HG03196 (cell line): ENCODE measurements around the gene BACH1.

ENCODE experiments used
- ATAC-seq: cut with Tn5 transposase; IDR thresholded peaks from one replicate; pipeline ENCODE4 v1.9.1; 2021; ENCODE audit not compliant: unreplicated experiment

Gene BACH1

DNA sequence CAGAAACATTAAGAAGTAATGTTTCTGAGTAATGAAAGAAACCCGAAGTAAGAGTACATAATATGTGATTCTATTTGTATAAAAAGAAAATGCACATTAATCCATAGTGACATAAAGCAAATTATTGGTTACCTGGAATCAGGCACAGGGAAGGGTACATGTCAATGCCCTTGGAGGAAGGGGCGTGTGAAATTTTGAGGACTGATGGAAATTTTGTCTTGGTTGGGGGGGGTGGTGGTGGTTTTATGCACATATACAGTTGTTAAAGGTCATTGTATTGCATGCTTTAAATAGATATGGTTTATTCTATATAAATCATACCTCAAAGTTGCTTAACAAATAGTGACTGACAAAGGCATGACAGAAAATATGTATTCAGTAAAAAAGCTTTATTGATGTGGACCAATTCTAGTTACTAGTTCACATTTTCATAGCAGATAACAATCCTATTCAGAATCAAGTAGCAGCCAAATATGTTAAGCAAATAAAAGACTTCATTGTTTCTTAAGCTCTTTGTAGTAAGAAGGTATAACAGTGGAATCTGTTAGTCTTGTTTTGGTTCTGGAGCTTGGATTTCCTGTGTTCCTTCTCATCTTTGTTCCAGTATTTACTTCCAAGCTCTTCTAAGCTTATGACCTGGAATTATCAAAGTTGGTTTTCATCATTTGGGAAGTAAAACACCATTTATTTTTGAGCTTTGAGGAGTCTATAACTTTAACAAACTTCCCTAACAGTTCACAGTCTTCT, 15.1 kb downstream of the BACH1 start:
- no peak for ATAC-seq

DNA sequence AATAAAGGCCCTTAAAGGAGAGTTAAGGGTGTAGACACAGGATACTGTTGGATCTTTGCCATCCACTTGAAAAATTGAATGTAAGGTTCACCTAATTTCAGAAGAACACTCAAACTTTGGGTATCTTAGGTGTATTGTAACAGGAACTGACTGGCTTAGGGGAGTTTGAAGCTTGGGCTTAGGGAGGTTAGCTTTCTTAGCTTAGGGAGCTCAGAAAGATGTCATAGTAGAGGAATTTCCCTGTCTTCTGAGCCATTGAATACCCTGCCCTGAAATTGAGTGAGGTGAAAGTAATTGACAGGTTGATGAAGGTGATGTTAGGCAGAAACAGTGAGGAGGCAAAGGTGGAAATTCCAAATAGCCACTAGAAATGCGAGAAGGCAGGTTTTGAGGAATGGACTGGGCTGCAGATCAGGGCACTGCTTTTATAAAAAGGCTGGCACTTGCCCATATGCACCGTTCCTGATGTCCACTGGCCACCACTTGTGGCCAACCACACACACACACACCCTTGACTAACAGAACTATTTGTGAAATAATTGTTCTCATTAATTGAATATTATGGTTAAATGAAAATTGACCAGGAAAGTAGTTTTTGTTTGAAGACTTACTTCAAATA, 16.5 kb downstream of the BACH1 start:
- no peak for ATAC-seq

DNA sequence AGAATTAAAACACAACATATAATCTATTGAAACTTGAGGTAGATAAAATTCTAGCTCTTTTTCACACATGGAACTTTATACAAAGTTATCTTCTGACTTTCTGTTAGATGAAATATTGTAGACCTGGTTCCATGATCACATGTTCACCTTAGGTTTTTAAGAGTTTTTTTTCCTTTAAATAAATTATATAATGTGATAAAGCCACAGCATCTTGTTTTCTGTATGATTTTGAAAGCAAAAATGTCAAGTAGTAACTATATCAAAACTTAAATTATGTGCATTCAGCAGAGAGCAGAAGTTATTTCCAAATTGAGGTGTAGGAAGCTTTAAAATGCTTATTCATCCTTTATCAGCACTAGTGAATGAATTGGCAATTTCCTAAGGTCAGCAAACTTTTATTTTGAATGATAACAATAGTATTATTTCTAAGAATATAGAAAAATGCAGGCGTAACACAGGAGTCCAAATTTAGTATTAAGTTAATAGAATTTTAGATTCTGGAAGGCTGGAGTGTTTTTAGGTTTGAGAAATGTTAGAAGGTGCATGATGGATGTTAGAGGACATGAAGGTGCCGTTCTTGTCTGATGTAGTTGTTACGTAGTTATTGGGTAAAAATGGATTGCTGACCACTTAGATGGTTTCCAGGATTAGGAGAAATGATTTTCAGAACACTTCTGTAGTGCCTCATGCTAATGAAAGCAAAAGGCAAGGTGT, 17.5 kb downstream of the BACH1 start:
- ATAC-seq = no peak

DNA sequence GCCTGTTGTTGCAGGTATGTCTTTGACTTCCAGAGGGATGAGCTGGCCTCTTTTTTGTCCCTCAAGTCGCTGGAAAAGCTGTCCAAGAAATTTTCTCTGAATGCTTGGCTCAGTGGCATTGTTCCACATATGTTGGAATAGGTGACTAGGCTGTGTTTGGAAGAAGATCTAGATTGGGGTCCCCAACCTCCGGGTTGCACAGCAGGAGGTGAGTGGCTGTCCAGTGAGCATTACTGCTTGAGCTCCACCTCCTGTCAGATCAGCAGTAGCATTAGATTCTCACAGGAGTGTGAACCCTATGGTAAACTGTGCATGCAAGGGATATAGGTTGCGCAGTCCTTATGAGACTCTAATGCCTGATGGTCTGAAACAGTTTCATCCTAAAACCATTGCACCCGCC, 18.1 kb downstream of the BACH1 start:
- no peak for ATAC-seq

DNA sequence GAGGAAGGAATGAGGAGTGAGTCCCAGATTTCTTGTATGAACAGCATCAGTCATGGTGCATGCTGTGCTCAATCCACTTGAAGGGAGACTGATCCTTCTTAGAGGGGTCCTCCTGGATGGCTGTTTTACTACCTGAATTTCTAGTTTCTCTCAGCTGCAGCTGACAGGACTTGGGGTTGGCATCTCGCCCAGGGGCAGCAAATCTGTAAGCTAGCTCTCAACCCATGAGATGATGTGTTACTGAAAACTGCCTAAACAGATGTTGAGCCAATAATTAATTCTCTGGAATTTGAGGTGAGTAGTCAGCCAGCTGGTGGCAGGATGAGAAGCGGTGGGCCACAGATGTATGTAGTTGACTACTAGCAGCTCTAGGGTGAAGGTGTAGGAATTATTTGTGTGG, 19.6 kb downstream of the BACH1 start:
- ATAC-seq = no peak

DNA sequence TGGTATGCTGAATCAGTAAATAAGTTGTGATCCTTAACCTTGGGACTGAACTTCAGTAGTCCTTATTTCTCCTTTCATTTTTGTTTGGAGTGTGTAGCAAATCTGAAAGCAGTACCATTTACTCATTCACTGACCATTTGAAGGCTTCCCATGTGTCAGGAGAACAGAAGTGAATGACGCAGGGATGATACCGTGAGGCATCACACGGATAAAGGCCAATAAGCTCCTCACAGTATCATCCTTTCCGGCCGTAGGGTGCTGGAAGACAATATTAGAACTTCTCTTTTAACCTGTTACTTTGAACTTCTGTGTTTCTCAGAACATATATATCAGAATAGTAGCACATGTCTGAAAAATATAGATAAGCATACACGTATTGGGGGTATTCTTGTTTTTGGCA, 21.3 kb downstream of the BACH1 start:
- ATAC-seq = no peak

DNA sequence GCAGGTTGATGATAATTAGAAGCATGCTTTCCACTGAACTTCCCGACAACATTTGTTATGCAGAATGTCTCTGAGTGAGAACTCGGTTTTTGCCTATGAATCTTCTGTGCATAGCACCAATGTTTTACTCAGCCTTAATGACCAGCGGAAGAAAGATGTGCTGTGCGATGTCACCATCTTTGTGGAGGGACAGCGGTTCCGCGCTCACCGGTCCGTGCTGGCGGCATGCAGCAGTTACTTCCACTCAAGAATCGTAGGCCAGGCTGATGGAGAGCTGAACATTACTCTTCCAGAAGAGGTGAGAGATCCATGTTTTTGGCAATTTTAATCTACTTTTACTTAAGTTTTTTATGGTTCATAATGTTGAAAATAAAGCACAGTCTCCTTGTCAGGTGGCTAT, 22.5 kb downstream of the BACH1 start:
- ATAC-seq = no peak

DNA sequence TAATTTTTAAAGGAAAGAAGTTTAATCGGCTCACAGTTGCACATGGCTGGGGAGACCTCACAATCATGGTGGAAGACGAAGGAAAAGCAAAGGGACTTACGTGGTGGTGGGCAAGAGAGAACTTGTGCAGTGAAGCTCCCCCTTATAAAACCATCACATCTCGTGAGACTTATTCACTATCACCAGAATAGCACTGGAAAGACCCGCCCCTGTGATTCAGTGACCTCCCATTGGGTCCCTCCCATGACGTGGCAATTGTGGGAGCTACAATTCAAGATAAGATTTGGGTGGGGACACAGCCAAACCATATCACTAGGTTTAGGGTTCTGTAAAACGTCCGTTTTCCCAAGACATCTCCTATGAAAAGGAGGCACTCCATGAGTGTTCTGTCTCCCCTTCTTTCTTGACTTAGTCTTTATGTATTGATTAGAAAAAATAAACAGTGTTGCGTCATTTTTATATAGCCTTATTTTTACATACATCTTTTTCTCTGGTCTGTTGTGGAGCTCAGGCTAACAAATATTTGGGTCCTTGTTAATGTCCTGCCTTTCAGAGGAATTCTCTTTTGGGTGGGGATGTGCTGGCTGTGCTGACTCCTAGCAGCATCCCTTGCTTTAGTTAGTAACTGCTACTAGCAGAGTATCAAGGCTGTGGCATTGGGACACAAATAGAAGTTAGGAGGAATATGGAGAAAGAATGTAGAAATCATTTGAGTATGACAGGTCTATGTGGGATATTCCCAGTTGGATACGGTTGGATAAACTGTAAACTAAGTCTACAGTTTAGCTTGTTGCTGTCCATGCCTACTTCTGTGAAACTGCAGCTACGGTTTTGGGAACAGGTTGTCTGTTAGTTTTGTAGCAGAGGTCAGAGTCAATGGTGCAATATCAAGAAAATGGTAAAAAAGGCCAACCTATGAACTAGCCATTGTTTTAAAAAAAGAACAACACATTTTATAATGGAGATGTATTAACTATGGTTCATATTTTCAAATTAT, 23.5 kb downstream of the BACH1 start:
- no peak for ATAC-seq

DNA sequence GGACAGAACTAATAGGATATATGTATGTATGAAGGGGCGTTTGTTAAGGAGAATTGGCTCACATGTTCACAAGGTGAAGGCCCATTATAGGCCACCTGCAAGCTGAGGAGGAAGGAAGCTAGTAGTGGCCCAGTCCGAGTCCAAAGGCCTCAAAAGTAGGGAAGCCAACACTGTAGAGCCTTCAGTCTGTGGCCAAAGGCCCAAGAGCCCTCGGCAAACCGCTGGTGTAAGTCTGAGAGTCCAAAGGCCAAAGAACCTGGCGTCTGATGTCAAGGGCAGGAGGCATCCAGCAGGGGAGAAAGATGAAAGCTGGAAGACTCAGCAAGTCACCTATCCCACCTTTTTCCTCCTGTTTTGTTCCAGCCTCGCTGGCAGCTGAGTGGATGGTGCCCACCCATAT, 24.5 kb downstream of the BACH1 start:
- ATAC-seq = no peak

DNA sequence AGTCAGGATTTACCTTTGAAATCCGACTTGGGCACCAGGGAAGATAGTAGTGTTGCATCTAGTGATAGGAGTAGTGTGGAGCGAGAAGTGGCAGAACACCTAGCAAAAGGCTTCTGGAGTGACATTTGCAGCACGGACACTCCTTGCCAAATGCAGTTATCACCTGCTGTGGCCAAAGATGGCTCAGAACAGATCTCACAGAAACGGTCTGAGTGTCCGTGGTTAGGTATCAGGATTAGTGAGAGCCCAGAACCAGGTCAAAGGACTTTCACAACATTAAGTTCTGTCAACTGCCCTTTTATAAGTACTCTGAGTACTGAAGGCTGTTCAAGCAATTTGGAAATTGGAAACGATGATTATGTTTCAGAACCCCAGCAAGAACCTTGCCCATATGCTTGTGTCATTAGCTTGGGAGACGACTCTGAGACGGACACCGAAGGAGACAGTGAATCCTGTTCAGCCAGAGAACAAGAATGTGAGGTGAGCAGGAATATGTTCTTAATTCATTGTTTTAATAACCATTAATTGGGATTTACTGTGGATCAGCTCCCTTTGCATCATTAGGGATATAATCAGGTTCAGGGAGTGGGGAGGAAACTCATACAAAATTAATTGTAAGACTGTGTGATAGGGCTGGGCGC, 28.3 kb downstream of the BACH1 start:
- no peak for ATAC-seq

DNA sequence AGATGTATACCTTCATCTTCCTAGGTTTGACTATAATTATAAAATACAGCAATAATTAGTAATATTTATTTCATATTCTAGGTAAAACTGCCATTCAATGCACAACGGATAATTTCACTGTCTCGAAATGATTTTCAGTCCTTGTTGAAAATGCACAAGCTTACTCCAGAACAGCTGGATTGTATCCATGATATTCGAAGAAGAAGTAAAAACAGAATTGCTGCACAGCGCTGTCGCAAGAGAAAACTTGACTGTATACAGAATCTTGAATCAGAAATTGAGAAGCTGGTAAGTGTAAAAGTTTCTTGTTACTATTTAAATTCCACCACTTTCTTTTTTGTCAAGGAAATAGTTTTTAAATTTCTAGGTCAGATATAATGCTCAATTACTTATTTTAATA, 30.7 kb downstream of the BACH1 start:
- ATAC-seq = no peak

DNA sequence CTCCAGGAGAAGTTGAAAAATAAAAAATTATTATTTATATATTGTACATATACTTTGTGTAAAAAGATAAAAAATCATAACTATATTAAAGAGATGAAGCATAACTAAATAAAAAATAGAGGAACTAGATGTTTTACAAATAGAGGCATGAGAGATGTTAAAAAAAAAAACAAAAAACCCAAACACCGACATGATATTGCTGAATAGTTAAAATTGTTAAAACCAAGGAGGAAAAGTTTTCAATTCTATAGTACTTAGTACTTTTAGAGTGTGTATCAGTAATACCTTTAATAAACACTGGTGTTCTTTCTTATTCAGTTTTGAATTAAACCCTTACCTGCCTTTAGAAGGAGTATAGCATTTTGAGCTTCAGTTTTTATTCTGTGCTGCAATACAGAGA, 32.1 kb downstream of the BACH1 start:
- no peak for ATAC-seq

DNA sequence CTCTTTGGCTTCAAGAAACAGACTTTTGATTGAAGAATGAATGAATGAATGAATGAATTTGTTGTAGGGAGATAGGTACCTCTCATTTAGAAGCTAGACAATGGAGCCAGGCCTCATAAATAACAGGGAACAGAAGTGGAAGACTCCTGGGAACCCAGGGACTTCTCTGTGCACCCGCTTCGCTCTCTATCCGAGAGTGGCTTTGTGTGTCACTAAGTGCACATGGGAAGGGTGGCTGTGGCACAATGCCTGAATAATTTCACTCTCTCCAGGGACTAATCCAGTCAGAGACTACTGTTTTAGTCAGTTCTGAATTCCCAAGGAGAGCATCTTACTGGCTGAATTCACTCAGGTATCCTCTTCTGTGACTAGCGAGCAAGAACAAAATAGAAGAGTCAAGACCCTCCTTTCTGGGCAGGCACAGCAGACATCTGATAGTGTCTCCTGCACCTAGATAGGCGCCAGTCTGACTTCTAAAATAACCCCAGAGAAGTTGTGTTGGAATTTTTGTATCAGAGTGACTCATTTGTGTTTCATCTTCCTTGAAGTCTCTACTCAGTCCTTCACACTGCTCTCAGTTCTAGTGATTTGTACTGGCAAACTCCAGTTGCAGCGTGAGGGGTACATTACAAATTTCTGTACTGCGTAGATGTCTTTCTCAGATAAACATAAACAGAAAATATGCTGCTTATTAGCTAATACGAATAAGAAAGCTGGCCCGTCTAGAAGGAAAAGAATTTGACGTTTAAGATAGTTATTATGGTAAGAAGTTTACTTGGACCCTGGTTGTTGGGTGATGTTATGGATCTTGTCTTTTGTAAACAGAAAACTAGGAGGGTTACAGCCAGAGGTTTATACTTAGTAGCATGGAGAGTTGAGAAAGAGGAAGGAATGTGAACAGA, 34.0 kb downstream of the BACH1 start:
- no peak for ATAC-seq

DNA sequence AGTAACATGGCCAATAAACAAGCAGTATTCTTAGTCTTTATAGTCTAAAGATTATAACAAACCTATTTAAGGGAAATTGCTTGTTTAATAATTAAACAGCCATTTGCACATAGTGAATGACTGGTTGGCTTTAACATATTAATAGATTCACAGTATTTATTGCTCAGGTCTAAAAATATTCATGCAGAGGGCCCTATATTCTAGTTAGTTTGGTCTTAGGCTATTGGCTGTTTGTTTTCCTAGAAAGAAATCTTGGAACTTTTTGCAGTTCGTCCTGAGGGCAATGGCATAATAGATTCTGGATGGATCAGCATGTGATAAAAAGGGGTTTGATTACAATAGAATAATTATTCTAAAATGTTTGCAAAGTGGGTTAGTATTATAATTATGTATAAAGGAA, 34.7 kb downstream of the BACH1 start:
- ATAC-seq = no peak

DNA sequence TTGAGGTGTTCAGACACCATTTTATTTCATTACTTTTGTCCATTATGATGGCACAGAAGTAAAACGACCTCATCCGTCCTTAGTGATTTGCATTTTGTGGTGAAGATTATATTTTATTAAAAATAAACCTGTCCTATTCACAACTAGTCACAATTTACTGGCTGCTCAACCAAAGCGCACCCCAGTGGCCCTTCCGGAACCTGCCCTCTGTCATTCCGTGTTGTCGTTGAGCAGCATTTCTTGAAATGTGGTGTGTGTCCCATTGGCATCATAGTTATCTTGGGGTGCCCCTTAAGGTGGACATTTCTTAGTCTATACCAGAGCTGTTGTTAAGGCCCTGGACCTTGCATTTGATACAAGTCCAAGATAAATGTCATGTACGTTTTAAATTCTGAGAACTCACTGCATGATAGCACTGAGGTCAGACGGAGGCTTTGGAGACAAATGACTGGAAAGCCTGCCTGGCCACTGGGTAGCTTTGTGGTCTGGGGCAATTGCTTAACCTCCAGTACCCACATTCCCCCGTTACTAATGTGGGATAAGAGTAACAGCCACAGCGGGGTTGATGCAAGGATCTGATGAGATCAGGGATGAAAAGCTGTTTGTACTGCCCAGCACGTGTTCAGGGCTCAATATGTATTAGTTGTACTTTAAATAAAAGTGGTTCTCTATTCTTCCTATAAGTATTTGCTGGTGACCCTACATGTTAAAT, 36.2 kb downstream of the BACH1 start:
- ATAC-seq = no peak

DNA sequence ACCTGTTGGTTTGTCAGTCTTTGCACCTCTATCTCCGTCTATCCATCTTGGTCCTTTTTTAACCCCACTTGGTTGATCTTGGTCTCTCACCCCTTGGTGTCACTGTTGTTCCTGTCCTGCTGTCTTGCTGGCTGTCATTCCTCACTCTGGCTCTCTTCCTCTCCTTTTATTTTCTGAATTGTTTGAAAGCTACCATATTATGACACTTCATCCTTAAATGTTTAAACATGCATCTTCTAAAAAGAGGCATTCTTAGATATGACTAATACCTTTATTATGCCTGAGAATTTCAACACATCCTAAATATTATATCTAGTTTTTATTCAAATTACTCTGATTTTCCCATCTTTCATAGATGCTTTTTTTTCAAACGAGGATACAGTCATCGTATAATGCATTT, 37.0 kb downstream of the BACH1 start:
- no peak for ATAC-seq

DNA sequence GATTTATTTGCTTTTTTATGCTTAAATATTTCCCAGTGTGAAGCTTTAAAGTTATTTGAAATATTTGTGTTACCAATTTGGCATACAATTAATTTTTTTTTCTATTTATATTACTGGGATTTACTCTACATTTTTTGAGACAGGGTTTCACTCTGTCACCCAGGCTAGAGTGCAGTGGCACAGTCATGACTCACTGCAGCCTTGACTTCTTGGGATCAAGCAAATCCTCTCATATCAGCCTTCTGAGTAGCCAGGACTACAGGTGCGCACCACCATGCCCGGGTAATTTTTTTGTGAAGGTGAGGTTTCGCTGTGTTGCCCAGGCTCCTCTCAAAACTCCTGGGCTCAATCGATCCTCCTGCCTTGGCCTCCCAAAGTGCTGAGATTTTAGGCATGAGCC, 39.5 kb downstream of the BACH1 start:
- no peak for ATAC-seq

DNA sequence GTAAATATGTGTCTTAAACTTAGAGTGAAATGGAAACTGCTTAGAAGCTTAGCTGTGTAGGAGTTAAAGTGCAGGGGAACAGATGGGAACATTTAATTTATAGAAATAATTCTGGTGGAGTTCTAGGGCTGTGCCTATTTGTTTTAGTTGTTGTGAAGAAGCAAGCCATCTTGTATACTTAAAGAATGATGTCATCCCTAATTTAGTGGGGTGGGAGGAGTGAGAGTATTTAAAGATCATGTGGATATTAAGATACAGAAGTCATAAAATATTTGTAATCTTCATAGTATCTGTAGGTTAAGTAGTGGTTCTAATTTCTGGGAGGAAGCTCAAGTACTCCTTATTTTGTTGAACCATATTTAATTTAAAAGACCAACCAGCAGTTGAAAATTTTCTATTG, 41.5 kb downstream of the BACH1 start:
- no peak for ATAC-seq

DNA sequence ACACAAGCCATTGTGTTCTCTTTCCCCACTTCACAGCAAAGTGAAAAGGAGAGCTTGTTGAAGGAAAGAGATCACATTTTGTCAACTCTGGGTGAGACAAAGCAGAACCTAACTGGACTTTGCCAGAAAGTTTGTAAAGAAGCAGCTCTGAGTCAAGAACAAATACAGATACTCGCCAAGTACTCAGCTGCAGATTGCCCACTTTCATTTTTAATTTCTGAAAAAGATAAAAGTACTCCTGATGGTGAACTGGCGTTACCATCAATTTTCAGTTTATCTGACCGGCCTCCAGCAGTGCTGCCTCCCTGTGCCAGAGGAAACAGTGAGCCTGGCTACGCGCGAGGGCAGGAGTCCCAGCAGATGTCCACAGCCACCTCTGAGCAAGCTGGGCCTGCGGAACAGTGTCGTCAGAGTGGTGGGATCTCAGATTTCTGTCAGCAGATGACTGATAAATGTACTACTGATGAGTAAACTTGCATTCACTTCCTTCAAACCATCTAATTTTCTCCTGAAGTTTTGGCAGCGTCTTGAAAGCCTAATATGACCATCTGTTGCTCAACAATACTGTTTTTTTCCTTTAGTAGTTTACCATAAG, 43.7 kb downstream of the BACH1 start:
- no peak for ATAC-seq
